ENCODE results near the gene CHMP2B.

CHMP2B gene

GRCh38 chr3:87227104-87227834 is at the start of gene CHMP2B:
CHMP2B (plus strand) TSS chr3:87227309; CDS start chr3:87227523, 214 bp downstream.
- peak; percentile 93 for DNase-seq

GRCh38 chr3:87179642-87180041 is 47.5 kb upstream of the CHMP2B start:
- DNase-seq = no peak

- no peak for DNase-seq
Measured at GRCh38 chr3:87181551-87181950, 45.6 kb upstream of the CHMP2B start.

- DNase-seq = no peak
Measured at GRCh38 chr3:87182023-87182422, 45.1 kb upstream of the CHMP2B start.

- no peak for DNase-seq
Measured at GRCh38 chr3:87186608-87187159, 40.4 kb upstream of the CHMP2B start.

- DNase-seq = no peak
Measured at GRCh38 chr3:87191175-87191574, 35.9 kb upstream of the CHMP2B start.

- no peak for DNase-seq
Measured at GRCh38 chr3:87191641-87192040, 35.5 kb upstream of the CHMP2B start.

GRCh38 chr3:87196879-87197278 is 30.2 kb upstream of the CHMP2B start:
- DNase-seq = no peak

GRCh38 chr3:87197531-87197930 is 29.6 kb upstream of the CHMP2B start:
- DNase-seq = no peak

- DNase-seq = no peak
Measured at GRCh38 chr3:87198774-87199173, 28.3 kb upstream of the CHMP2B start.

GRCh38 chr3:87199628-87200027 is 27.5 kb upstream of the CHMP2B start:
- DNase-seq = no peak

GRCh38 chr3:87200060-87200647 is 27.0 kb upstream of the CHMP2B start:
- no peak for DNase-seq

GRCh38 chr3:87201727-87202126 is 25.4 kb upstream of the CHMP2B start:
- DNase-seq = no peak

- no peak for DNase-seq
Measured at GRCh38 chr3:87203809-87204208, 23.3 kb upstream of the CHMP2B start.

- no peak for DNase-seq
Measured at GRCh38 chr3:87206070-87206469, 21.0 kb upstream of the CHMP2B start.

- no peak for DNase-seq
Measured at GRCh38 chr3:87206635-87207034, 20.5 kb upstream of the CHMP2B start.

- DNase-seq = no peak
Measured at GRCh38 chr3:87207460-87207859, 19.6 kb upstream of the CHMP2B start.

GRCh38 chr3:87209111-87209510 is 18.0 kb upstream of the CHMP2B start:
- DNase-seq = no peak

GRCh38 chr3:87218560-87218959 is 8.5 kb upstream of the CHMP2B start:
- DNase-seq = no peak

- no peak for DNase-seq
Measured at GRCh38 chr3:87219611-87220010, 7.5 kb upstream of the CHMP2B start.

GRCh38 chr3:87225659-87226058 is 1.4 kb upstream of the CHMP2B start:
- no peak for DNase-seq

- DNase-seq = no peak
Measured at GRCh38 chr3:87227835-87228144, 681 bp downstream of the CHMP2B start.

GRCh38 chr3:87228316-87228715 is 1.2 kb downstream of the CHMP2B start:
- no peak for DNase-seq

GRCh38 chr3:87229113-87229512 is 2.0 kb downstream of the CHMP2B start:
- no peak for DNase-seq

- no peak for DNase-seq
Measured at GRCh38 chr3:87233805-87234204, 6.7 kb downstream of the CHMP2B start.

All from stimulated activated CD8-positive, alpha-beta memory T cell treated with anti-CD3 and anti-CD28 coated beads, Interleukin-4, amount 100 ng/mL, for 48 hours (primary cell).